HG03060 (cell line): ENCODE results near the gene OMP.
"Not testable (repeated sequence)": the region's sequence is repeated elsewhere in the genome, so short reads cannot be mapped to it uniquely, and the experiment has no call there.

ENCODE experiments used
- ATAC-seq: cut with Tn5 transposase; IDR thresholded peaks from one replicate; pipeline ENCODE4 v1.9.1; 2021; ENCODE audit warnings: low read depth, moderate number of reproducible peaks; ENCODE audit not compliant: unreplicated experiment

The OMP gene

GRCh38 chr11:77102246-77103210 lies at the start of gene OMP:
TSS of gene OMP (plus strand) at chr11:77102840. CDS start at chr11:77102840, 0 bp downstream.
- no peak for ATAC-seq

- no peak for ATAC-seq
Measured at GRCh38 chr11:77053217-77054015, 49.2 kb upstream of the OMP start.

DNA sequence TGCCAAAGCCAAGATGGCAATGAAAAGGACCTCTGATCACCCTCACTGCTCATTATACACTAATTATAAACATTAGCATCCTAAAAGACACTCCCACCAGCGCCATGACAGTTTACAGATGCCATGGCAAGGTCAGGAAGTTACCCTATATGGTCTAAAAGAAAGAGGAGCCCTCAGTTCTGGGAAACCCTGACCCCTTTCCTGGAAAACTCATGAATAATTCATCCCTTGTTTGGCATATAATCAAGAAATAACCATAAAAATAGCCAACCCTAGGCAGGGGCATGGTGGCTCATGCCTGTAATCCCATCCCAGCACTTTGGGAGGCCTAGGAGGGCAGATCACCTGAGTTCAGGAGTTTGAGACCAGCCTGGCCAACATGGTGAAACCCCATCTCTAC lies 48.6 kb upstream of the OMP start:
- no peak for ATAC-seq

- no peak for ATAC-seq
Measured at GRCh38 chr11:77055101-77055561, 47.5 kb upstream of the OMP start.

- ATAC-seq, result no peak
Measured at GRCh38 chr11:77055913-77056312, 46.7 kb upstream of the OMP start.

- no peak for ATAC-seq
Measured at GRCh38 chr11:77056814-77057402, 45.7 kb upstream of the OMP start.

DNA sequence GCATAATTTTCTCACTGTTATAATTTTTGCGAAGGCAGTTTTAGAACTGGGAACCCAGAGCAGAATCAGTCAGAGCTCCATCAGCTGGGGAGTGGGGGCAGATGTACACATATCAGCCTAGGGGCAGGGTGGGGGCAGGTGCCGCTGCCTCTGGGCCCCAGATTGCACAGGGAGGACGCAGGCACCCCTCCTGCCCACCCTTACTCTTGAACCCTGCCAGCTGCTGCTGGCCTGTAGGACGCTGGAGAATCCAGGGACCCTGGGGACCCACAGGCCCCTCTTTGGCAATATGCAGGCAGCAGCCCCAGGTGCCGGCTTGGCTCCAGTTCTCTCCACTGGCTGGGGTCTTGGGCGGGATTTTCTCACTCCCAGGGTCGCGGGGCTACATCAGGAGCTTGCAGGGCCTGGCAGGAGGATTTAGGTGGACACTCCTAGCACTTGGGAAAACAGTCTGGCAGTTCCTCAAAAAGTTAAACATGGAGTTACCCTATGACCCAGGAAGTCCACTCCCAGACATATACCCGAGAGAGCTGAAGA lies 44.6 kb upstream of the OMP start:
- ATAC-seq, result no peak

GRCh38 chr11:77058900-77059299 lies 43.7 kb upstream of the OMP start:
- ATAC-seq, result no peak

- no peak for ATAC-seq
Measured at GRCh38 chr11:77059806-77060205, 42.8 kb upstream of the OMP start.

DNA sequence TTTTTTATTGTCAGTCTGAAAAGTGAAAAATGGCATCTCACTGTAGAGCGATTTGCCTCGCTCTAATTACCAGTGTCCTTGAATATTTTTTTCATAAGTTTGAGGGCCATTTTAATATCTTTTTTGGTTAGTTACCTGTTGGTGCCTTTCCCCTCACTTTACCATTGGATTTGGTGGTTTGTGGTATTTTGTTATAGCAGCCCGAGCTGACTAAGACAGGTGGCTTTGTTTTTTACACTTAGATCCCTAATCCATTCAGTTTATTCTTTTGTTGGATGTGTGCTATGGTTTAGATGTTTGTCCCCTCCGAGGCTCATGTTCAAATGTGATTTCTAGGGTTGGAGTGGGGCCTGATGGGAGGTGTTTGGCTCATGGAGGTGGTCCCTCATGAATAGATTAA lies 42.4 kb upstream of the OMP start:
- ATAC-seq, result no peak

DNA sequence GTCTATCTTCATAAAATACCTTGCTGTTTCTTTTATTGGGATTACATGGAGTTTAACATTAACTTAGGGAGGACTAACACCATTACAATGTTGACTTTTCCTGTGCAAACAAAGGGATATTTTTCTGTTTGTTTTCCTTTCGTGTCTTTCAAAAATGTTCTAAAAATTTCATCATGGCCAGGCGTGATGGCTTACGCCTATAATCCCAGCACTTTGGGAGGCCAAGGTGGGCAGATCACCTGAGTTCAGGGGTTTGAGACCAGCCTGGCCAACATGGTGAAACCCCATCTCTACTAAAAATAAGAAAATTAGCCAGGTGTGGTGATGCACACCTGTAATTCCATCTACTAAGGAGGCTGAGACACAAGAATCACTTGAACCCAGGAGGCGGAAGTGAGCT lies 41.4 kb upstream of the OMP start:
- not testable (repeated sequence) for ATAC-seq

DNA sequence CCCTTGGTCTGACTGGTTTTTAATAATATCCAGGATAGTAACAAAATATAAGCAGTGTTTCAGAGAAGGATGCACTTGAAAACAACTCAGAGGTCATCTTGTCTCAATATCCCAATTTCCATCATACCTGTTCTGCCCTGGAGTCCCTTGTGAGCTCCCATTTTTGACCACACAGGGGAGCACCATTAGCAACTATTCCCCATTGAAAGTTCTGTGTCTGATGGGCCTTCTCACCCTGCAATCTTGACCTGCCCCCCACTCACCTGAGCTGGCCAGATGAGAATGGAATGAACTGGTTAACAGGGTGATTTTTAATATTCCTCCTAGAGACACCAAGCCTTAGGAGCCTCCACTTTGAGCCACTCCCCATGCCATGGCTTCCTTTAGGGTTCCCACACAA lies 39.7 kb upstream of the OMP start:
- no peak for ATAC-seq

GRCh38 chr11:77063407-77063806 lies 39.2 kb upstream of the OMP start:
- ATAC-seq, result no peak

GRCh38 chr11:77063861-77064260 lies 38.8 kb upstream of the OMP start:
- no peak for ATAC-seq

DNA sequence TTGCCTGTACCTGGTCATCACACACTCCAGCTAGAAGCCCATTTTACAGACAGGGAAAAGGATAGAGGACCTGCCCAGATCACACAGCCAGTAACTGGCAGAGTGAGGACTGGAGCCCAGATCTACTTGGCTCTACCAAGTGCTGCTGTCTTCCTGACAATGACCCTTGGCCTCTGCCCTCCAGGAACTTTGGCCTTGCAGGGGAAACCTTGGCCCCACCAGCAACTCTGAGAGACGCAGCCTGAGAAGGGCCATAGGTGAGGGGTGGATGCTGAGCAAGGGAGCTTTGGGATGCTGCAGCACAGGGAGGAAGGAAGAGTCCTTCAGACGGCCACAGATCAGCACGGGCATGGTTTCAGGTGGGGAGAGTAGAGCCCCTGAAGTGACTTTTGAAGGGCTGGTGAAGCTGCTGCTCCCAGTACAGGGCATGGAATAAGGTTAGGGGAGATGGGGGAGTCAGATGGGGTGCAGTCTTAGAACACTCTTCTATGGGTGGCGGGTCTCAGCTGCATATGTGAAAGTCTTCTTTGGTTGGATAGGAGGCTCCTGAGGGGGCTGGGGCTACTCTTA lies 37.9 kb upstream of the OMP start:
- no peak for ATAC-seq

DNA sequence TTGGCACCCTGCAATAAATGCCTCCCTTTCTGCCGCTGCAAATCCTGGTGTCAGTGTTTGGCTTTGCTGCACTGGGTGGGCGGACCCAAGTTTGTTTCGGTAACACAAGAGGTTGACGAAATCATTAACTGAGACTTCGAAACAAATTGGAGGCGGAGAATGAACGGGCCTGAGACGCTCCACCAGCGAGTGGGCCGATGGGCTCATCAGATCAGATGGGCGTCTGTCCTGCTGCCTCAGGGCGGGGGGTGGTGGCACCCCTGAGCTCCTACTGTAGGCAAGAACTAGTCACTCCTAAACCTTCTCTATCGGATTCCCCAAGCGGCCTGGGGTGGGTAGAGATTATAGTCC lies 36.8 kb upstream of the OMP start:
- no peak for ATAC-seq

GRCh38 chr11:77066229-77067042 lies 36.2 kb upstream of the OMP start, which contains the start of gene CAPN5:
TSS of gene CAPN5 (plus strand) at chr11:77066971. CDS start at chr11:77084887, 17,916 bp downstream.
- ATAC-seq, result peak; percentile 40

- ATAC-seq, result no peak
Measured at GRCh38 chr11:77067861-77068443, 34.7 kb upstream of the OMP start.
